ENCODE data around the gene CASQ1.

- TF ChIP-seq EZH2 (IDR thresholded peaks at IDR 0.05) (no peak), POLR2AphosphoS5 (IDR thresholded peaks at IDR 0.05; ENCODE audit: borderline replicate concordance, low read depth, low read length) (no peak)
Measured at GRCh38 chr1:160168016-160168415, 22.4 kb upstream of the CASQ1 start.
